Right renal pelvis (tissue), 4 donors: ENCODE data around the gene TIGD3. TPM values are rescaled to one million over a fixed set of nuclear protein-coding genes. Genes with fewer than 3 reads are reported as not detected.

Experiments used
- DNase-seq, 4 donors: peaks; one replicate each; pipeline ENCODE4 v3.0.0-alpha.2; 2013; ENCODE audit warnings: low read depth in 4 of 4, low spot score in 3 of 4, missing footprints in 1 of 4
- polyA plus RNA-seq, 4 donors: library from polyadenylated mRNA; unstranded; fragments of 120-200 nt; gene quantifications; one replicate each; pipeline ENCODE4 v1.2.1, GENCODE V29; 2013; ENCODE audit not compliant: insufficient read length in 4 of 4

The TIGD3 gene
- polyA plus RNA-seq, 4 donors: 0.63 to 0.80 (median 0.69) TPM

DNA sequence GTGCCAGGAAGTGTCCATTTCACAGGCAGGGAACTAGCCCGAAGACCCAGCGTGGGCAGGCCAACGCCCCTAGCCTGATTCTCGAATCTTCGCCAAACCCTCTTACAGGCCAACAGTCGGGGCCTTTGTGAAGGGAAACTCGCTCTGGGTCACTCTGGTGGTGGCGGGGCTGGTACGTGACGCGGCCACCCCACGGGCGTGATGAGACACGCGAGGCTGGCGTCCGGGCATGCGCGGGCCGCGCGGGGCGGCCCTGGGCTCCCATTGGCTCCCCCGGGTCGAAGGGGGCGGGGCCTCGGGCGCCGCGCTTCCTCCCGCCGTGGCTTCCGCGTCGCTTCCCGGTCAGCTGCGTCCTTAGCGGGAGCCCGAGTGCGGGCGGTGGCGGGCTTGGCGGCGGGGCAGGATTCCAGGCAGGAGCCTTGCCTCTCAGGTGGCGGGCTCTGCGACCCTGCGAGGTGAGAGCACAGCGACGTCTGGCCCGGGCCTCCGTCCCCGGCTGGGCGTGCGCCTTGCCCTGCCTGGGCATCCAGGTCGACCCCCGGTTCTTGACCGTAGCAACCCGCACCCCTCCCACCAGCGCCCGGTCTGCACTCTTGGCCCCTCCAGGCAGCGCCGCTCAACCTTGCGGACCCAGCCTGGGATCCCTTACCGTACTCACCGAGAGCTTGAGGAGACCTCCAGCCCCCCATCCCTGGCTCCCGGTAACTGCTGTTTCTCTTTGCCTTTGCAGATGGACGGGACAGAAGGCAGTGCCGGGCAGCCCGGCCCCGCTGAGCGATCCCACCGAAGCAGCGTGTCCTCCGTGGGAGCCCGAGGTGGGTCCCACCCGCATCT is 32.0 kb downstream of the TIGD3 start, which contains the start of gene FRMD8:
Gene FRMD8 (plus strand): TSS at position 331 of the 834 bp plus-strand sequence. CDS start 400 bp downstream, at position 731.
- peak; percentile 63 to 77 (median 71) for DNase-seq

DNA sequence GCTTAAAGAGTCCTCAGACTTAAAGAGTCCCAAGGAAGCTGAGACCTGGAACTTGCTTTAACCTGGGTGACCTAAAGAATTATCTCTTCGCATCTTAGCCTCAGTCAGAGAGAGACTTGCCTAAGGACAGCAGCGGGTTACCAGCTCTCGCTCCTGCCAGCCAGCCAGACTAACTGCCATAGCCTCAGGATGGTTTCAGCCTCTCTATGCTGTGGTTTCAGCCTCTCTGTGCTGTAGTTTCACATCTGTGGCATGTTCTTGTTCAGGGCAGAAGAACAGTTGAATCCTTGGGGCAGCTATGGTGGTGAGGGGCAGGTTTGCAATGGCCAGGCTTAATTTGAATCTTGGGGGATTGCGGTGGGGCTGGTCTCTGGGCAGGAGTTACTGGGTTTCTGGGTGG is 34.2 kb downstream of the TIGD3 start:
- no peak for DNase-seq

DNA sequence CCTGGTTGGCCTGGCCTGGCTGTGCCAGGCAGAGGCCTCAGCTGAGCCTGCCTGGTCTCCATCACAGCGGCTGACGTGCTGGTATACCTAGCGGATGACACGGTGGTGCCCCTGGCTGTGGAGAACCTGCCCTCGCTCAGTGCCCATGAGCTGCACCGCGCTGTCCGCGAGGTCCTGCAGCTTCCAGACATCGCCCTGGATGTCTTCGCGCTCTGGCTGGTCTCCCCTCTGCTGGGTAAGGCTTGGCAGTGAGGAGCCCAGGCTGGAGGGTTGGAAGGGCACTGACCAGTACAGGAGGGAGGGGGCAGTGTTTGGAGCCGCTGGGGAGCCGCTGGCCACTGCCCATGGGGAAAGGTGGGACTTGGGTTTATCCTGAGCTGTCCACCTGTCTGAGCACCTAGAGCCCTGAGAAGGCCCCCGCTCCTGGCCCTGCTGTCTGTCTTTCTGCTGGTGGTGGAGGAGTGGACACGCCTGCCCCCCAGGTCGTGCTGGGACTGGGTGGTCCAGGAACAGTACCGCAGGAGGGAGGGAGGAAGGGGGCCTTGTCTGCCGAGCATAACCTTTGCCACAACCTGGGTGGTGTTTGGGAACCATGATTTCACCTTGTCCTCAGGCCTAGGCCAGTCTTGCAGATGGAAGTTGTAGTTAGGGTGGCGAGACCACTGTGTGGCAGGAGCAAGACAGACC is 34.9 kb downstream of the TIGD3 start:
- no peak for DNase-seq

DNA sequence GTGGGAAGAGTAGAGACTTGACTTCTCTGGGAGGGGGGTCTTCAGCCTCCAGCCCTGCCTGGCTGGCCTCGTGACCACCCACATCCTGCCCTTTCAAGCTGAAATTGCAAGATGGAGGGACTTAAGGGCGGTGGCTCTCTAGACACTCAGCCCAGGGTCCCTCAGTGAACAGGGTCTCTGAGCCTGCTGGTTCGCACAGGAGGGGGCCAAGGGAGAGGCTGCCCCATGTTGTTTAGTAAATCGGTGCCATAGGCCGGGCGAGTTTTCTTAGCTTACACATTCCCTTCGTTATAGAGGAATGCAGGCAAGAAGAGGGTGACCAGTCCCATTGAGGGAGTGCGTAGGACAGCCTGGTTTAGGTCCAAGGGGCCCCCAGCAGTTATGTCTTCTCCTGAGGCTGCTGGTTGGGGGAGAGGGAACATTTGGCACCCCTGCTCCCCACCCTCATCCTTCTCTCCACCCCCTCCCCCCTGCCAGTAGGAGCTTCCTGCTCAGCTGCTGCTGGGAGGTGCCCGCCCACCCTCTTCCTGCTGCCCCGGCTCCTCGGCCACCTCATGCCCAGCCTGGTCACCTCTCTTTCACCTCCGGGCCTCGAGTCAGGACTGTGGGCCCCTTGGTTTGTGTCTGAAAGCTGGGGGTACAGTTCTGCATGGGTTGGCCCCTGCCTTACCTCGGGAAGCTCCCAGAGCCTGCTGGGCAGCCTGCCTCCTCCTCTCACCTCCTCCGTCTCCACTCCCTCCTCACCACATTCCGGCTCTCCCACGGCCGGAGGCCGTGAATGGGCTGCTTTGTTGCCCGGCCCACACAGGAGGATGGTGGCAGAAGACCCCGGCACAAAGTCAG is 35.8 kb downstream of the TIGD3 start:
- no peak for DNase-seq

DNA sequence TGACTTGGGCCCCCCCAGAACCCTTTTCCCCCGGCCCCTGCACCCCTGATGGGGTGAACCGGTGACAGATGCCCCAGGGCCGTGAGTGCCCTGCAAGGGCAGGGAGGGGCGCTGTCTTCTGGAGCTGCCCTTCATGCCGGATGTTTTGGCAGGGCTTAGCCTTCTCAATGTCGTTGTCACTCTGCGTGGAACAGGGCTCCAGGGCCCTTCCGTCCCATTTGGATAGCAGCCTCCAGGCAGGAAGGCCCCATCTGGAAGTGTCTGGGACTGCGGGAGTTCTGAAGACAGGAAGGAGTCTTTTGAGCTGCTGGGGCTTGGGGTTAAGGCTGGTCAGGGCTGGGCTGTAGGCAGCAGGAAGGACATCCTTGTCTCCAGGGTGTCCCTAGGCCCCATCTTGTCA is 36.4 kb downstream of the TIGD3 start:
- DNase-seq: no peak

DNA sequence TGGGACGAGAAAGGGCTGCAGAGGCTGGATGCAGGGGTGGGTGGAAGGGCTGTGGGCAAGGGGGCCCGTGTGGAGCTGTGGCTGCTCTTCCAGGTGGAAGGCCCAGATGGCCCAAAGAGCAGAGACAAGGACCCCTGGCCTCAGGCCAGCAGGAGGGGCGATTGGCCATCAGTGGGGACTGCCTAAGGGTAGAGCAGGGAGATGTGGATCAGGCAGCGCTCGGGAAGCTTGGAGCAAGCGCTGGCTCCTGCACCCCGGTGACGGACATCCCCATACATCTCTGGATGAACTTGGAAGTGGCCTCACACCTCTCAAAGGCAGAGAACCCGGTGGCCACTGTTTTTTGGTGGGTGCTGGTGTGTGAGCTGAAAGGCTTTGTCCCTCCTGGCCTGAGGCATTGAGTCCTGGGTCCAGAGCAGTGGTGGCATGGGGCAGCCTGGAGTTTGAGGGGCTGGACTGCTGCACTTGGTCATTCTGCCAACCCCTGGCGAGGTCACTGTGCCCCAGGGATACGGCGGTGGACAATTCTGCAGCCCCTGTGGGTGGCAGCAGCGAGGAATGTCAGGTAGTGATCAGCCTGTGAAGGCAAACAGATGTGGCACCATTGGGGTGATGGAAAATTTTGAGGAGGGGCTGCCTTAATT is 37.8 kb downstream of the TIGD3 start:
- DNase-seq: no peak

DNA sequence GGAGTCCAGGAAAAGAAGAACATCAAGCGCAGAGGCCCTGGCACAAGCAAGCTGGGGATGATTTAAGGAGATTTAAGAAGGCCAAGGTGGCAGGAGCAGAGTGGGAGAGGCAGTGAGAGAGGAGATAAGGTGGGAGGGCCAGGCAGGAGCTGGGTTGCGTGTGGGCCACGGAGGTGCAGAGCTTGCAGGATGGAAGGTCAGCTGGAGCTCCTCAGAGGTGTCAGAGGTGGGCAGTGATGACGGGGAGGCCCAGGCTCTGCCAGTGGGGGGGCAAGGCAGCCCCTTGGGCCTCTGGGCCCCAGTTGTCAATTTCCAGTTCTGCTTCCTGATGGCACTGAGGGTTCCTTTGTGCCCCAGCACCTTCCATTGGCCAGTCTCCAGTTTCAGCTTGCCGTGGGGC is 38.3 kb downstream of the TIGD3 start:
- DNase-seq: no peak

DNA sequence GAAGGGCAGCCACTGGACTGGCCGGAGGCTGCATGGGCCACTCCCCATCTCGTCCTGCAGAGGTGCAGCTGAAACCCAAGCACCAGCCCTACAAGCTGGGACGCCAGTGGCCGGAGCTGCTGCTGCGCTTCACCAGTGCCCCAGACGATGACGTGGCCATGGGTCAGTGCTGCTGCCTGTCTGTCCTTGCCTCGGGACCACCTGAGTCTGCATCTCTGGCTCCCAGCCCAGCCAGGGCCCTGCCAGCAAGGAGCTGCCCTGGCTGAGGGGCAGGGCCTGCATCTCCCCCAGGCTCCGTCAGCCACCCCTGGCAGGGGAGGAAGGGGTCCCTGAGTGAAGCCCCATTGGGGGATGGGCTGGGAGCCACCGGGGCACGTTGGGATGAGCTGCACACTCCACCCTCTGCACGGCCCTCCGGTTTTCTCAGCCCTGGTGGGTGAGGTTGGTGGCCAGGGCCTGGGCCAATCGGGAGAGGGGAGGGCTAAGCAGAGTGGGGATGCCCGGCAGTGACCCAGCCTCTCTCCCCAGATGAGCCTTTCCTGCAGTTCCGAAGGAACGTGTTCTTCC is 39.0 kb downstream of the TIGD3 start:
- DNase-seq: no peak

DNA sequence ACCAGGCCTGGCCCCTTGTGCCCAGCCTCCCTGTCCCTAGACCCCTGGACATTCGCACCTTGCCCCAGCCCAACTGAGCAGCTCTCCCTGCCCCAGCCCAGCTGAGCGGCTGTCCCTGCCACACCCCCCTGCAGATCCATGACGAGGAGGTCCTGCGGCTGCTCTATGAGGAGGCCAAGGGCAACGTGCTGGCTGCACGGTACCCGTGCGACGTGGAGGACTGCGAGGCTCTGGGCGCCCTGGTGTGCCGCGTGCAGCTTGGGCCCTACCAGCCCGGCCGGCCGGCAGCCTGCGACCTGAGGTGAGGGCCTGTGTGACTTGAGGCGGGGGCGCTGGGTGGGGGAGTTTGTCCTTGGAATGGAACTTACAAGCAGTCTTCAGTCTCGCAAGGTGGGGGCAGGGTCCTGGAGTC is 39.6 kb downstream of the TIGD3 start:
- no peak for DNase-seq

DNA sequence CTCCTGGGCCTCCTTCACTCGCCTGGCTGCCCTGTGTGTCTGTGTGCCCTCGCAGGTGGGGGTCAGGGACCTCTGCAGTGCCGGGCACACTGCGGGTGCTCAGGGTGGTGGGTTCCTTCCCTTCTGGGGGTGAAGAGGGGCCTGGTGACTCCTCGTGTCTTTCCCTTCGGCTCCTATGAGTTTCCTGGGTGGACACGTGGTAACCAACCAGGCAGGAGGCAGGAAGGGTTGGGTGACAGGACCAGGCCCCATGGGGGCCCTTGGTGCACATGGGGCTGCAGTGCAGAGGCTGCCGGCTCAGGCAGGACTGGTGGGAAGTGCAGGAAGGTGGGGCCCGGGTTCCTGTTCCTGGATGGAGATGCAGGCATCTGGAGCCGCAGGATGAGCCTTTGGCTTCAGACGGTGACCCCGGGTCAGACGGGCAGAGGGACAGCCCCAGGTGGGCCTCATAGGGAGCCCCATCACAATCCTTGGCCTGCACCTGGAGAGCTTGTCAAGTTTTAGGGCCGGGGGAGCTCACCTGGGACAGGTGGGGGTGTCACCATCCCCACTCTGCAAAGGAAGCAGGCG is 41.5 kb downstream of the TIGD3 start:
- no peak for DNase-seq

DNA sequence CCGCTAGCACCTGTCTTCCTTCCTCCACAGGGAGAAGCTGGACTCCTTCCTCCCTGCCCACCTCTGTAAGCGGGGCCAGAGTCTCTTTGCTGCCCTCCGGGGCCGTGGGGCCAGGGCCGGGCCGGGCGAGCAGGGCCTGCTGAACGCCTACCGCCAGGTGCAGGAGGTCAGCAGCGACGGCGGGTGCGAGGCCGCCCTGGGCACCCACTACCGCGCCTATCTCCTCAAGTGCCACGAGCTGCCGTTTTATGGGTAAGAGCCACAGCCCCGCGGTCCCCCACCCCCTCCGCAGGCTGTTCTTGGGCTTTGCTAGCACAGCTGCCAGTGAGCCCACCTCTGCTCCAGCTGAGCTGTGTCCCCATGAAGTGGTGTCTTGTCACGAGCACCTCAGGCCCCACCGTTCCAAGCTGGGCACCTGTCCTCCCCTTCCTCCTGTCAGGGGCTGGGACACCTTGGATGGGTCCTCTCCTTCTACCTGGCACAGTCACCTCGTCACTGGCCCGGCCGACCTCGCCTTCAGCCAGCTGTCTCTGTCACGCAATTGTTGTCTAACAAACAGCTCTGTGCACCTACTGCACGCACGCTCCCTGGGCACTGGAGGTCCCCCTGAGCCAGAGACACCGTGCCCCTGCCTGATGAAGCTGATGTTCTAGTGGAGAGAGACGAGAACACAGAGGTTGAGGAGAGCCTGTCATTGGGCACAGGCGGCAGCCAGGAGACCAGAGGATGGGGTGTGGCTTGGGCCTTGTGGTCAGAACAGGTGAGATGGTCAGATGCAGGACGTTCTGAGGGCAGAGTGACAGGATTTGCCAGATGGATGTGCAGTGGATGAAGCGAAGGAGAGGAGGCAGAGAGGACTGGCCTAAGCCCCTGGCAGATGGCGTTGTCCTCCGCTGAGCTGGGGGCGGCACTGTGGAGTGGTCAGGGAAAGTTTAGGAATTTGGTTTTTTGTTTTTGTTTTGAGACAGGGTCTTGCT is 42.5 kb downstream of the TIGD3 start:
- DNase-seq: no peak

DNA sequence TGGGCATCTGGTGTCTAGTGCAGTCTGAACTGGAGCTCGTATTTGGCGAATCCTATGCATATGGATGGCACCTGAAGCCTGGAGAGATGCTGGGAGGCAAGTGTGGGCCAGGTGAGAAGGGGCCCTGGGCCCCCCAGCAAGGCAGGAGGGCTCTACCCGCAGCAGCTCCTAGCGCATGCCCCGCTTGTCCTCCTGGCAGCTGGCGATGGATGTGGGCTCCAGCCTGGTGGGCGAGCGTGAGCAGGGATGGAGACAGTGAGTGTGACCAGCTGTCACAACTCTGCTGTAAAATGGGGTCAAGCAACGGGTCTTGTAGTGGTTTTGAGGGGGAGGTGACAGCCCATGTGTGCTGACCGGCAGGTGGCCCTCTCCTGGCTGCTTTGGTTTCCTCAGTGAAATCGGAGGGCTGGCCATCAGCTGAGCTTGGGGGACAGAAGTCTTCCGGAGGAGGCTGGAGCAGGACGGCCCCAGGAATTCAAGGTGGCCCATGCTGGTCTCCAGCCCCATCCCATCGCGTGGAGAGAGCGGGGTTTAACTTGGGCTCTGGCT is 43.9 kb downstream of the TIGD3 start:
- DNase-seq: no peak

DNA sequence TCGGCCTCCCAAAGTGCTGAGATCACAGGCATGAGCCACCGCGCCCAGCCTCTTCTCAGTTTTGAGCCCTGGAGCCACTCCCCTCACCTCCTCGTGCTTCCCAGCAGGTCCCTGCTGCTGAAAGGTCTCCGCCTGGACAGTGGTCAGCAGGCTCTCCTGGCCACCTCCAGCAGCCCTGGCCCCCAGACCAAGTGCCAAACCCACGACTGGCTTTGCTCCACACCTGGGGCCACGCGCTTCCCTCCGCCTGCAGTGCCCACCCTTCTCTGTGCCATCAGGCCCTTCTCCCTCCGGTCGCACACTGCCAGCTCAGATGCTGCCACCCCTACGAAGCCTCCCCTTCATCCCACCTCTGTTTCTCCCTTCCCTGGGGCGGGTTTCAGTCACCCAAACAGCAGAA is 44.7 kb downstream of the TIGD3 start:
- no peak for DNase-seq

DNA sequence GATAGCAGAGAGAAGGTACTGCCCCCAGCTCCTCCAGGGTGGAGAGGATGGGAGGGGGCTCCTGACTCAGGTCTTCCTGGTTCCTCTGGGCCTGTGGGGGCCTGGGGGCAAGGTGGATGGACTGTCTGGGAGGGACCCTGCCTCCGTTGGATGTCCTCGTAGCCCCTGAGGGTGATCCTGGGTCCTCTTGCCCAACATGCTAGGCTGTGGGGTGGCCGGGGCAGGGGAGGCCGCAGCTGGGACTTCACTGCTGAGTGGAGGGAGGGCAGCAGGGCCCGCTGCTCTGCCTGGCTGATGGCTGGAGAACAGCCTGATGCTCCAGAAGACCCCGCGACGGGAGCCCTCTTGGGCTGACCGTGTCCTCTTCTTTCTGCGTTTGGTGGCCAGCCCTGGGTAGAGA is 45.3 kb downstream of the TIGD3 start:
- DNase-seq: no peak

DNA sequence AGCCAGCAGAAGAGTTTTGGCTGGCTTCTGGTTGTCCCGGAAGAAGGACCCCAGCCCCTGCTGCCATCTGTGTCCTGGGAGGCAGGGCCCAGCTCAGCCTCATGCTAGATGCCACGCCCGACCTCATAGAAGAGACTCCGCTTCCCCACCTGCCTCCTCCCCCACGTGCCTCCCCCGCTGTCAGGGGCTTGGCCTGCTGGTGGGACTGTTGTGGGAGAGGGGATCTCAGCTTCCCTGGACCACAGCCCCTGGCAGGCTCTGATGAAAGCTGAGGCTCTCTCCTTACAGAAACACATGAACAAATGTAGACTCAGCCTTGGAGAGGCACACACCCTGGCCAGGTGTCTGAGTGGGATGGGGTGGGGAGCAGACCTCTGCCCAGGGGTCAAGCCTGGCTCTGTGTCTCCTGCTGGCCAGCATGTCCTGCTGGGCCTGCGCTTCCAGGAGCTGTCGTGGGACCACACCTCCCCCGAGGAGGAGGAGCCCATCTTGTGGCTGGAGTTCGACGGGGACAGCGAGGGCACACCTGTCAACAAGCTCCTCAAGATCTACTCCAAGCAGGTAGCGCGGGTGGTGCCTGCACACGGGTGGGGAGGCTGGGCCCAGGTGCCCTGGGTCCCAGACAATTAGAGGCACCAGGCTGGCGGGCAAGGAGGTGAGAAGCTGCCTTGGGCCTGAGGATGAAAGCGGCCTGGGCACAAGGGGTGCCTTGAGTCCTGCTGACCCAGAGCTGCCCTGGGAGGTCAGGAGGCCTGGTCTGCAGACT is 45.9 kb downstream of the TIGD3 start:
- DNase-seq: no peak

DNA sequence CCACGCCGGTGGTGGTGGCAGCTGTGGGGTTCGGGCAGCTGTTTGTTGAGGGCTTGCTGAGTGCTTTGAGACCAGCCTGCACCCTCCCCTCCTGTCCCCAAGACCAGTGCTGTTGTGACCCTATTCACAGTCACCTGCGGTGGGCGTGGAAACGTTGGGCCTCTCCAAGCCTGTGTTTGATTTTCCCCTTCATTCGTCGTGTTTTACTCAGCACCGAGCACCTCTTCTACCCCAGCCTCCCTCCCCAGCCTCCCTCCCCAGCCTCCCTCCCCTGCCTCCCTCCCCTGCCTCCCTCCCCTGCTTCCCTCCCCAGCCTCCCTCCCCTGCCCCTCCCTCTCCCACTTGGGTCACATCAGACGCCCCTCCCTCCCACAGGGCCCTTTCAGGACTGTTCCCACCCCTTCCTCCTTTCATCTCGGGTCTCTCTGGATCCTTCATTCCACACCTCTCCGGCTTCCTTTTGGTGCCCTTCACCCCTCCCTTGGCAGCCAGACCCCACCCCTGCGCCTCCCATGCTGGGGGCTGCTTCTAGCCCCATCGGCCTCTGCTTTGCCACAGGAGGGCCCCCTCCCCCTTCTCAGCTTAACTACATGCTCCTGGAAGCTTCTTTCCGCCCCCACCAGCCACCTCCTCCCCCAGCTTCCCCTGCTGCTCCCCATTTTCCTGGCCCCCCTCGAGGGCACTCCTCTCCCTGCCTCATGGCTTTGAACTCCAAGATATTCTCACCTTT is 46.7 kb downstream of the TIGD3 start:
- DNase-seq: no peak

DNA sequence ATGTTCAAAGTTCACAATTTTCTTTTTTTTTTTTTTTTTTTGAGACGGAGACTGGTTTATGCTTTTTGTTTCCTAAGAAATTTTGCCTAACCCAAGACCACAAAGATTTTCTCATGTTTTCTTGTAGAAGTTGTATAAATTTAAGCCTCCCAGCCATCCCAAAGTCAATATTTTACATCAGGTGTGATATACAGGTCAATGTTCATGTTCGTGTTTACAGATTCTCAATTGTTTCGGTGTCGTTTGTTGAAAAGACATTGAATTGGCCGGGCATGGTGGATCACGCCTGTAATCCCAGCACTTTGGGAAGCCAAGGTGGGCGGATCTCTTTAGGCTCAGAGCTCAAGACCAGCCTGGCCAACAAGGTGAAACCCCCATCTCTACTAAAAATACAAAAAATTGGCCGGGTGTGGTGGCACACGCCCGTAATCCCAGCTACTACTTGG is 47.3 kb downstream of the TIGD3 start:
- DNase-seq: no peak
